ENCODE measurements around the gene AAR2.

The AAR2 gene

DNA sequence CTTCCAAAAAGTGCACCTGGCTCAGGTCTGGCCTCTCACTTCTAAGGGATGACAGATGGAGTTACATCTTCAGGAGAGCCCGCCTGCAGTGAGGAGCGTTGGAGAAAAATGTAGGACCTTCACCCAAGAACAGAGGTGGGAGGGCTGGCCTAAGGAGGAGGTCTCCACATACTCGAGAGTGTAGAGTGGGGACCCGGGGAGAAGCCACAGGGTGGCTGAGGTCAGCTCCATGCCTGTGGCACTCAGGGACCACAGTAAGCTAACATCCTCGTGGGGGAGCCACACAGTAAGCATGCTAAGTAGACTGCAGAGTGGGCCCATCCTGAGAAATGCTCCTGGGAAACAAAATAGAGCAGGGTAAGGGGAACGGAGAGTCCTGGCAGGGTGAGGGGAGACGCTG is 24.0 kb downstream of the AAR2 start:
- ATAC-seq (no peak), DNase-seq (no peak)

DNA sequence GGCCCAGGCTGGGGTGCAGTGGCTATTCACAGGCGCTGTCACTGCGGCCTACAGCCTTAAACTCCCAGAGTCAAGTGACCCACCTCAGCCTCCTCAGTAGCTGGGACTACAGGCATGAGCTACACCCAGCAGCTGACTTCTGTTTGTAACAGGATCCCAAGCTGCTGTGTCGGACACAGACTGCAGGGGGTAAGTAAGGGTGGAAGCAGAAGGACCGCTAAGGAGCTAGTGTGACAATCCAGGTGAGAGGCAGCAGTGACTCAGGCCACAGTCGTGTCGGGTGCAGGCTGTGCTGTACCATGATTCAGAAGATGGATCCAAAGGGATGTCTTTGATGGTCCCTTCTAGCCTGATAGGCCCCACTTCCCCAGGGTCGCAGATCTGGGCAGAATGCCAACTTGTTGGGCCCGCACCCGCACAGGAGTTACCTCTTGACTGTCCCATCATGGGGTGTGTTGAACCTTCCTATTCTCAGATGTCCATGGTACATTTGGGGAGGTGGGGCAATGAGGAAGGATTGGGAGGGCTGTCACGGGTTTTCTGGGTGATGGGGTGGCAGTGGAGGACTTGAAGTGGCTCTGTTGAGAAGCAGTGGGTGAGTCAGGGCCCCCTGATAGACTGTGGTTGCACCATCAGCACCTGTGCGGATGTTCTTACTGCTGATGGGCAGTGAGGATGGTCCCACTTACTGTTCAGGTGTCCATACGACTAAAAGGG is 25.3 kb downstream of the AAR2 start:
- no peak for DNase-seq
- ATAC-seq, result no peak

DNA sequence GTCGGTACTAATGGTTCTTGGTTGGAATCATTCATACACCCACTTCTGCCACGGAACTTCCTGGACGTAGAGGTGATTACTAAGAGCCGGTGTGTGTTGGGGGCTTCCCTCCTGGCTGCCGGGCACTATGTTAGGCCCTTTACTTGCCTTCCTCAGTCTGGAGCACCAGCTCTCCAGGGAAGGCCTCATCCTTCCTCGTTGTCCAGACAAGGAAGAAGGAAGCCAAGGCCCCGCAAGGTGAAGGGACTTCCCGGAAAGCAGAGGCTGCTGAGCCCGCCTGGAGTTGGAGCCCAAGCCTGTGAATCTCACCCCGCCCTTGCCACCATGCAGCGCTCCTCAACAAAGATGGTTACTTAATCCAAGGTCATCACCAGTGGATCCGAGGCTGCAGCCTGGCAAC is 26.2 kb downstream of the AAR2 start:
- DNase-seq, result no peak
- ATAC-seq, result no peak

DNA sequence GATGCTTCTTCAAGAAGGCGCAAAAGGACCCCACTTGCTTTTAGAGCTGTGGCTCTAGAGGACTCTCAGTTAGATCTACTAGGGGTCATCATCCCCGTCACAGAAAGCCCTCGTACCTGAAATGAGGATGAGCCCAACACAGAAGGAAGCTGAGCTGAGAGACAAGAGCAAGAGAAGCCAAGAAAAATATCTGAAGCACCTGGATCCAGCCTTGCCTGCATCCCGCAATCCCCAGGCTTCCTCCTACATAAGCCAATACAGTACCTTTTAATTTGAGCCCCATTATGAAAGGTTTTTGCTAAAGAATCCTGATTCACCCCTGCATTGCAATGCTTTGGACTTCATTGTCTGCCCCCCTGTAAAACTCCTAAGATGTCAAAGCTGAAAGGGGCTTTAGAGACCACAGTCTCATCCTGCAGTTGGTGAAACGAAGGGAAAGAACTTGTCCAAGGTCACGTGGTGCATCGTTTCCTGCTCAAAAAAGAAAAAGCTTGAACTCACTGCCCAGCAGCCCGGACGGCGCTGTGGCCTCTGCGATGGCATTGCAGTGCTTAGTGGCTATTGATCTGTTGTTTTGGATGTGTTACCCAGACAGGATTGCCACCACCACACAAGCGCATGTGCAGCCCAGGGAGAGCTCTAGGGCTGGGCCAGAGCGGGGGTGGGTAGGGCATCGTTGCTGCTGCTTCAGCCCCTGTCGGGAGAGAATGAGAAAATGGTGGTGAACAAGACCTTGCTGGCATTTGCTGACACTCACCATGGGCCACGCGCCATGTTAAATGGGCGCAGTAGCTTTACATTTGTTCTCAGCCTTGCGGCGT is 28.4 kb downstream of the AAR2 start:
- ATAC-seq (no peak), DNase-seq (no peak)

DNA sequence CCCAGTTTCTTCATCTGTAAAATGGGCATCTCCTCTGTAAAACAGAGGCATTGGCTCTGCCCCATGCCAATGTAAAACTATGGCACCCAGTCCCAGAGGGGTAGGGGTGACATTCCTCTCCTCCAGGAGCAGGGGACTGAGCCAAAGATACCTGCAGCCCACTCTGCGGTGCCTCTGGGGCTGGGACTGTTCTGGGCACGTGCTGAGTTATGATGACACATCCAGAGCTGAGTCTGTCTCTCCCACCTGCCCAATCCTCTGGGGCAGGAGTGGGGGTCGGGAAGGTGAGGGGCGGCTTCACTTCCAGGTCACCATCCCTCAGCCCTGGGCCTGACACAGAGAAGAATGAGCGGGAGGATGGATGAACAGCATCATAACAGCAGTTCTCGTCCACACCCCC is 29.9 kb downstream of the AAR2 start:
- DNase-seq (no peak), ATAC-seq (no peak)

DNA sequence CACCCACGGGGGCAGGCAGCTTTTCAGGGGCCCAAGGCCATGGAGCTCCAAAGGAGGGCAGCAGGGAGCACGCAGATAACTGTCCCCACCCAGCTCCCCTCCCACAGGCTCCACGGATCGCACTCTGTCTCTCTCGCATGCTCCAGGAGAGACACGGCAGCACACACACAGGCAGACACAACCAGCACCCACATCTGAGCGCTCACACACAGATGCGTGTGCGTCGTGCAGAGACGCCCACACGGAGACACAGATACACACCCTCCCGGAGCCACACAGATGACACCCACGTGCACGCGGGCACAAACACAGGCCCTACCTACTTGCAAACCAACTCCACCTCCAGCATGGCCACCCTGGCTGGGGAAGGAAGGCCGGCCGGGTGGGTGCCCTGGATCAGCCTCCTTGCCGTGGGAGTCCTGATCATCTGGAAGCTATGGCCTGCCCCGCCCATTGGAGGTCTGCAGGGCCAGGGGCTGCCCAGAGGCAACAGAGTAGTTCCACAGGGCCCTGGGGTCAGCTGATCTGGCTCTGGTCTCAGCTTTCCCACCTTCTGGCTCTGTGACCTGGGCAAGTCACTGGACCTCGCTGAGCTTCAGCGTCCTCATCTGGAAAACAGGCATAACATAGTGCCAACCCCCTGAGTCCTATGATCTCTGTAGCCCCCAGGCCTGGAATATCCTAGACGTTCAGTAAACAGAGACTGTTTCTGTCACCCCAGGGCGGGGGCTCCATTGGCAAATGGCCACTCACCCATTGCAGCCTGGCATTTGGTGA is 31.5 kb downstream of the AAR2 start:
- no peak for ATAC-seq
- DNase-seq, result no peak

DNA sequence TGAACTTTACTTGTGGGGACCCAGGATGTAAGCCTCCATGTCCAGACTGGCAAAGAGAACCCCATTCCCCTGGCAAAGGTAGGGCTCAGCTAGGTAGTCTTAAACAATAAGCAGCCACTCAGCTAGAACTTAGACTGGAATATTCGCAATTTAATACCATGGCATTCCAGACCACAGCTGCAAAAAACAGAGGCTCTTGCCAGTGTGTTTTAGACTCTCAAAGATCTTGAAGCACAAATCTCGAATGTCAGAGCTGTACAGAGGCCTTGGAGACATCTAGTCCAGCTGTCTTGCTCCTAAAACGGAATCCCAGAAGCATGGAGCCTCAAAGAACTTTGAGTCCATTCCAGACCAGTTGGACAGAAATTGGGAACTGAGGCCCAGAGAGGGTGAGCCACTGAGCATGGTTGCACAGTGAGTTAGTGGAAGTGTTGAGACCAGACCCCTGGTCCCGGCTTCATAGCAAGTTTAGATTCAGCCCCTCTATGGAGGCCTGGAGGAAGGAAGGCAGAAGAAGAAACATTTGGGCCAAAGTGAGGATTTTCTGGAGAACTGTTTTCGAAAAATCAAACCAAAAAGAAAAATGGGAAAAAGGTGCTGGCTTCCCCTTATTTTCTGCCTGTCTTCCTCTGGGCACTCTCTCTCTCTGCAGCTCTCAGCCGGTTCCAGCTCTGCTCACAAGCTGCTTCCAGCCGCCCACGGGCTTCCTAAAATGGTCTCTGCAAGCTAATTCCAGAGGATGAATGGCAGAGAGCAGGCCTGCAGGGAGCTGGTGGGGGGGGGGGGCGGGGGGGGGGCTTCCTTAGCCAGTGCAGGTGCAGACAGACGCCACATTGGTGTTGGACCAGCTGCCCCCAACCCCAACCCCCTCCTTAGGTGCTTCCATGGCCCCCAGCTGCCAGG is 32.4 kb downstream of the AAR2 start:
- DNase-seq, result no peak

DNA sequence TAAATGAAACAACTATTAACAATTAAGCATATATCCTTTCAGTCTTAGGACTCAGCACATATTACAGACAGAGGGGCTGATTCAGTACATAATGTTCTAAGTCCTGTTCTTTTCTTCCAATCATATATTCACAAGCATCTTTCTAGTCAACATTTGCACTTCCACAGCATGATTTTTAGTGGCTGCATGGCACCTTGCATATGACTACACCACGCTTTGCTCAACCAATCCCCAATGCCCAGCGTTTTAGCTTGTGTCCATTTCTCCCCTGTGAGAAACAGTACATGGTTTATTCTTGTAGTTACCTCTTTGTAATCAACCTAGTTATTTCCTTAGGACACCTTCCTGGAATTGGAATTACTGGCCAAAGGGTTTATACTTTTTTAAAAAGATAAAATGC is 33.2 kb downstream of the AAR2 start:
- DNase-seq (no peak), ATAC-seq (no peak)

More for the DNA sequence above, 32.4 kb downstream of the AAR2 start:
- no peak for ATAC-seq

DNA sequence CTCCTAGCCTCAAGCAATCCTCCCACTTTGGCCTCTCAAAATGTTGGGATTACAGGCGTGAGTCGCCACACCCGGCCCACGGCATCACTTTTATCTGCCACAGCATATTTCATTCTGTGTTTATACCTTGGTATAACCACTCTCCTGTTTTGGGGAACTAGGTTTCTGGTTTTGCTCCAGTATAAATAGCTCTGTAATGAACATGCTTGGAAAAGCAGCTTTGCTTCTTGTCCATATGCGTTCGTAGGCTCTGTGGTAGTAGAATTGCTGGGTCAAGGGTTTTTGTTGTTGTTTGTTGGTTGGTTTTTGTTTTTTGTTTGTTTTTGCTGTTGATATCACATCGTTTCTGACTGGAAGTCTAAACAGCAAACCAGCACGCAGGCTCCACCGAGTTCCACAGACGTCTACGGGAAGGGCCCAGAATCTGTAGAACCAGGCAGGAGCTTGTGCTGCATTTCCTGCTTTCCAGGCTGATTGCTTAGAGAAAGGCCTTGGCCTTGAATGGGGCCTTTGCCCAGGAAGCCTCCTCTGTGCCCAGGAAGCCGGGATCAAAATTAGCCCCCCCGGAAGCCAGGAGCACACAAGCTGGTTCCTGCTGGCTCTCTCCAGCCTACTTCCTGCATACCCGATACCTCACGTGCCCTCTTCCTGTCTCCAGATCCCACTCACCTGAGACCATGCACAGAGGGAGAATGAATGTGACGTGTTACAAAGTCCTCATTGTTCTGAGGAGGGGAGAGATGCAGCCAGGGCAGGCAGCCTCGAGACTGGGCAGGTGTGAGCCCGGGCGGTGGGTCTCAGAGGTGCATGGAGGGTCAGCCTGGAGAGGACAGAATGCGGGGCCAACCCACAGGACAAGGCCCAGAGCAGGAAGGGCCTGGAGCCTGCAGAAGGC is 34.7 kb downstream of the AAR2 start:
- no peak for DNase-seq
- no peak for ATAC-seq

DNA sequence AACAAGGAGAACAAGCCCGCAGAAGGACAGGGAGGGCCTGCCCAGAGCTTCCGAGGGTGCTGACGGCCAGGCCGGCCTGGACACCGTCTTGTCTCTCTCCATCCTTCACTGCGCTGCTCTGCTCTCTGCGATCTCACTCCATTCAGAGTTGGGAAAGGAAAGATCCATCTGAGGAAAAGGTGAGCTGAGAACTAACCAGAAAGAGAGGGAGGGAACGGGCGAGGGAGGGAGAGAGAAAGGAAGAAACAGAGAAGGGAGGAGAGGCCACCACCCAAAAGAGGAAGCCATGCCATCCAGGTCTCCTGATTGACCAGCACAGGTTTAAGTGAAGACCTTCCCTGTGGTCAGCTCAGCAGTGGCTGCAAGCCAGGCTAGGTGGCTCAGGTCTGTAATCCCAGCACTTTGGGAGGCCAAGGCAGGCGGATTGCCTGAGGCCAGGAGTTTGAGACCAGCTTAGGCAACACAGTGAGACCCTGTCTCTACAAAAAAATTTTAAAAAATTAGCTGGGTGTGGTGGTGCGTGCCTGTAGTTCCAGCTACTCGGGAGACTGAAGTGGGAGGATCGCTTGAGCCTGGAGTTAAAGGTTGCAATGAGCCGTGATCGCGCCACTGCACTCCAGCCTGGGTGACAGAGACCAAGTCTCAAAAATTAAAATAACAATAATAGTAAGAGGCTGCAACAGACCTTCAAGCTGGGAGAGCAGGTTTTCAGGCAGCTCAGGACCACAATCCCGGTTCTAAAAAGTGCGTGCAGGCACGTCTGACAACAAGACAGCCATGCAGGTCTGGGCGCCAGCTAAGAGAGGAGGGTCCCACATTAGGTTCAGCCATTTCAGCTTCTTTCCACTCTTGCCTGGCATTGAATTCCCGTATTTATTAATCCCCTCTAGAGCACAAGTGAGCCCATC is 35.6 kb downstream of the AAR2 start:
- no peak for ATAC-seq

DNA sequence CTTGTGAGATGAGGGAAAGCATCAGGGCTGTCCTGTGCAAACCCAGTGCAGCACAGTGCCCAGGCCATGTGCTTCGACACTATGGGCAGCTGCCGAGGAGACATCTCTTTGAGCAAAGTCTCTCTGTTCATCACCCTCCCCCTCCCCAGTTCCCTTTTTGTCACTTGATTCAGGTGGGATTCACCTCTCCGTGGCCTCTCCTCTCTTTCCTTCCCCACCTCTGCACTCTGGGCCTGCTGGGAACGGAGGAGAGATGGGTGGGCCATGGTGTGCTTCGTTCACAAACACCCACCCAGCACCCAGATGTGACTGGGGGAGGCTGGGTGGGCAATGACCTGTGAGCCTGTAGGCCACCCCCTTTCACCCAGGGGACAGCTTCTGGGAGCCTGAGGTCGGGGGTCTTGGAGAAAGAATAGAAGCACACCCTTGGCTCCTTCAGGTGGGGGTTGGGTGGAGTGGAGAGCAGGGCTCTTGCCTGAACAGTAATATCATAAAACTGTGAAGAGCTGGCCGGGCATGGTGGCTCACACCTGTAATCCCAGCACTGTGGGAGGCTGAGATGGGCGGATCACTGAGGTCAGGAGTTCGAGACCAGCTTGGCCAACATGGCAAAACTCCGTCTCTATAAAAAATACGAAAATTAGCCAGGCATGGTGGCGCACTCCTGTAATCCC is 36.4 kb downstream of the AAR2 start:
- ATAC-seq, result no peak
- DNase-seq, result no peak

More for the DNA sequence above, 35.6 kb downstream of the AAR2 start:
- no peak for DNase-seq

DNA sequence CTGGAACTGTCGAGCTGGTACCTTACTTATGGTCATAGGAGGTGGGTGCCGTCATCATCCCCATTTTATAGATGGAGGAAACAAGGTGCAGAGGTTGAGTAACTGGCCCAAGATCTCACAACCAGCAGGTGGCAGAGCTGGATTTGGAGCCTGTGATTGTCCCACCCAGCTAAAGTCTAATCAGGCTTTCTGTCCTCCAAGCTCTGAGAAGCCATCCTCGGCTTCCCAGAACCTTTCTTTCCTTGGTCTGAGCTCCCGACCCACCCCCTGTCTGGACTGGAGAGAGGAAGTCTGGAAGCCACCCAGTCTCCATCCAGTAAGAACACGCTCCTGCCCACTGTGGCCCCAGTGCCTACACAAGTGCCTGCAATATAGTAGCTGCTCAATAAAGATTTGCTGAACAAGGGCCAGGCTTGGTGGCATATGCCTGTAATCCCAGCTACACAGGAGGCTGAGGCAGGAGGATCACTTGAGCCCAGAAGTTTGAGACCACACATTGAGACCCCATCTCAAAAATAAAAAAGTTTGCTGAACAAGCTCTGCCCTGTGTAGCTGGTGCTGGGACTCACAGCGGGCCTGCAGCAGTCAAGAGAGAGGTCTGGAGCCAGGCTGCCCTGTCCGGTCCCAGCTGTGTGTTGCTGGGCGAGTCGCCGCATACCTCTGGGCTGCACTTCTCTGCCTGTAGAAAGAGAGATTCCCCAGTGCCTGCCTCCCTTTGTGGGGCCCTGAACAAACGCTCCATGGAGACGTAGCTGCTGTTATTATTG is 37.3 kb downstream of the AAR2 start:
- DNase-seq, result peak; percentile 8
- ATAC-seq, result no peak

DNA sequence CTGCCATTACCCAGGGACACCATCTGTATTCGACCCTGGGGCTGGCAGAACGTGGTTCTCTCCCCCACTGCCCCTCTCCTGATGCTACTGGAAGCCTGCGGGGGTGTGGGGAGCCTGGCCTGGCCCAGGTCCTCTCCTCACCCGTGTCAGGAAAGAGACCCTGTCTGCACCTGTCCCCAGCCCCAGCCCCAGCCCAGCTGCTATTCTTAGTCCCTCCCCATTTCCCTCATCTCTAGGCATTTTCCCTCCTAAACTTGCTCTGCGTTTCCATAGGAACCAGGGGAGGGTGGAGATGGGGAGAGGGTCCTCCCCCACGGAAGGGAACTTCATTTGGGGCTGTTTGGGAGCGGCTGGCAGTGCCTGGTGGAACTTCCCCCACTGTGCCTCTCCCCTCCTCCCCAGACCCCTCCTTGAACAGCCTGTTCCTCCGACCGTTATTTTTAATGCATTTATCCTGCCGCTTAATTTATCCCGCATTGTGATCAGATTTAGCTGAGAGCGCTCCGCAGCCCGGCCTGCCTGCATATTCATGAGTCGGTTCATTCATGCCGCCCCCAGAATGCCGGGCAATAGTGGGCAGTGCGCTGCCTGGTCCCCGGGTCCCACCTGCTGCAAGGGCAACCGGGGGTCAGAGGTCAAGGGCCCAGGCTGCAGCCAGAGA is 38.0 kb downstream of the AAR2 start:
- ATAC-seq, result no peak
- no peak for DNase-seq

DNA sequence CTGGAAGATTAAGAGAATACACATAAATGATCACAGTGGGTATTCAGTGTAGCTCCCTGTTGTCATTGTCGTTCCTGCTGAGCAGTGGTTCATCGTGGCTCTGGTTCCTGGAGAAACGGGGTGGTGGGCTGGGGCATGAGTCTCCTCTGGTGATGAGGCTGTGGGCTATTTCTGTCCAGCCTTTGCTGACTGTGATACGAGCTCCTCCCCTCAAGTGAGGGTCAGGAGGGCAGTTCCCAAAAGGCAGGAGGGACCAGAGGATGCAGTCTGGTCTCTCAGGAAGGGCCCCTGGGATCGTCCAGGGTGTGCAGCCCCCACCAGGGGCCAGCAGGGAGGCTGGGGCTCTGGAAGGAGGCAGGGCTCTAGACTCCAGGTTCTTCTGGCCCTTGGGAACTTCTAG is 38.7 kb downstream of the AAR2 start:
- no peak for DNase-seq
- no peak for ATAC-seq

DNA sequence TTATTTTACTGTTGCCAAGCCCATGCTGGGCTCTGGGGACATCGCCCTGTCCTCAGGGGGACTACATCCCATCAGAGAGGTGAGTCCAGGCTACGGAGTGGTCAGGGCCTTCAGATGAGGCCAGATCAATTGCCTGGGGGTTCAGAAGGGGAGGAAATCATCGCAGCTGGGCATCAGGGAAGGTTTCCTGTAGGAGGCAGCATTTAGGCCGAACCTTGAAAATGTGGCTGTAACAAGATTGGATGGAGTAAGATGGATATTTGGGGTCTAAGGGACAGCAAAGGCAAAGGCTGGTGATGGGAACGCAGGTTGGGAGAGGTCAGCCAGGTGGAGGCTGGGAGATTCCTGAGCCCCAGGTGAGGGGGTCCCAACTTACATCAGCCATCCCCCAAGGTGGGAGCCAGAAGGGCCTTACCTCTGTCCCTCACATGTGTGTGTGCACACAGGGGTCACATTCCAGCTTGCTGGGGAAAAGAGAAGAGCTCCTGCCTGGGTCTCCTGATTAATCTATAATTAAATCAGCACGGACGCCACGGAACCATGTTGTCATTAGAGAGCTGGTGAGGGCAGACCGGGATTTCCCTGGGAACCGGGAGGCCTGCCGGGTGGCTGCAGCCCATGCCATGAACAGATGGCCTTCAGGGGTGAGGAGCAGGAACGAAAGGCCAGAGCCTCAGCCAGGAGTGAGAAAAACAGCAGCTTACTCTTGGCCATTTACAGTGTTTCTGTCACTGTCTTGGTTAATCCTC is 39.3 kb downstream of the AAR2 start:
- DNase-seq, result no peak
- no peak for ATAC-seq

DNA sequence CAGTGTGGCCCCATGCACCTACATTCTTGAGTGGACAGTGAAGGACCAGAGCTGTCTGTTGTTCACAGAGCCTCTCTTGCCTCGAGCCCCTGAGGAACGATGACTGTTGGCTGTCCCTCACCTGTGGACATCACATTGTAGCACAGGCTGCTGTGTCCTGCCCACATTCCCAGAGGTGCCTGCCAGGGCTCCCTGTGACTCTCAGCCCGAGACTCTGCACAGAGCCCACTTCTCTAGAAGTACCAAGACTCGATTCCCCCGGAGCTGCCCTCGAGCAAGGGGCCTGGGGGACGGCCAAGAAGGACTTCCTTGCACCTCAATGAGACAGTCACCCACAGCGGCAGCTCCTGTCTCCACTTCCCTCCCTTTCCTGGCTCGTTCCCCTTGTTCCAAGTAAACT is 41.3 kb downstream of the AAR2 start:
- ATAC-seq, result no peak
- no peak for DNase-seq

DNA sequence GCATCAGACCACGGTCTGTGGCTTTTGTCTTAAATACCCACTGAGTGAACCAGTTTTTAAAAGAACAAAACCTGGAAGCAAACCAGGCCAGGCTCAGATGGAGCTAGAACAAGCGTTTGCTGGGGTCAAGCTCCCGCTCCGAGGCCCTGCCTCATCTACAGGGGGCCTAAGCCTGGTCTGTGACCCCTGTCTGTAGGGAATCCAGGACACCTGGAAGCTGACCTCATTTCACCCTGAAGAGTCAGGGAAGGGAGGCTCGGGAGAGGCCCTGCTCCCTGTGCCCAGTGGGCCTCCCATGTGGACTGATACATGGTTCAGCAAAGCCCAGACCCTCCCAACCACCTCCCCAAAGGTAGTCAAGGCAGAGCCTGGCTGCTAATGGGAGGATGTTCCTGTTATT is 43.1 kb downstream of the AAR2 start:
- no peak for ATAC-seq
- no peak for DNase-seq

All from stimulated activated naive CD8-positive, alpha-beta T cell treated with anti-CD3 and anti-CD28 coated beads, Interleukin-15, Interleukin-2, amounts not matched to agents 100 U/mL and 50 U/mL, for 24 hours (primary cell).